GOT3 (cell line): Measurements from ENCODE around the gene PNMT.
"Not testable (repeated sequence)": the region's sequence is repeated elsewhere in the genome, so short reads cannot be mapped to it uniquely, and the experiment has no call there.

Experiments used
- DNase-seq: peaks from one replicate; lab custom pipeline; 2025; ENCODE audit warnings: mixed read lengths; lab: John Stamatoyannopoulos, UW

Gene PNMT

GRCh38 chr17:39709319-39709997 is 41.2 kb downstream of the PNMT start:
- DNase-seq, result no peak

GRCh38 chr17:39709998-39710964 is 42.0 kb downstream of the PNMT start:
- DNase-seq, result no peak

DNA sequence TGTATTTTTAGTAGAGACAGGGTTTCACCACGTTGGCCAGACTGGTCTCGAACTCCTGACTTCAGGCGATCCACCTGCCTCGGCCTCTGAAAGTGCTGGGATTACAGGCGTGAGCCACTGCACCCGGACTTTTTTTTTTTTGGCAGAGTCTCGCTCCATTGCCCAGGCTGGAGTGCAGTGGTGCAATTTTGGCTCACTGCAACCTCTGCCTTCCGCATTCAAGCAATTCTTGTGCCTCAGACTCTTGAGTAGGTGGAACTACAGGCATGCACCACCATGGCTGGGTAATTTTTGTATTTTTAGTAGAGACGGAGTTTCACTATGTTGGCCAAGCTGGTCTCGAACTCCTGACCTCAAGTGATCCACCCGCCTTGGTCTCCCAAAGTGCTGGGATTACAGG is 42.8 kb downstream of the PNMT start:
- not testable (repeated sequence) for DNase-seq

DNA sequence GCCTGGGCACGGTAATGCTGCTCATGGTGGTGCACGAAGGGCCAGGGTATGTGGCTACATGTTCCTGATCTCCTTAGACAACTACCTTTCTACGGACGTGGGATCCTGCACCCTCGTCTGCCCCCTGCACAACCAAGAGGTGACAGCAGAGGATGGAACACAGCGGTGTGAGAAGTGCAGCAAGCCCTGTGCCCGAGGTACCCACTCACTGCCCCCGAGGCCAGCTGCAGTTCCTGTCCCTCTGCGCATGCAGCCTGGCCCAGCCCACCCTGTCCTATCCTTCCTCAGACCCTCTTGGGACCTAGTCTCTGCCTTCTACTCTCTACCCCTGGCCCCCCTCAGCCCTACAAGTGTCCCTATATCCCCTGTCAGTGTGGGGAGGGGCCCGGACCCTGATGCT is 43.6 kb downstream of the PNMT start:
- no peak for DNase-seq

DNA sequence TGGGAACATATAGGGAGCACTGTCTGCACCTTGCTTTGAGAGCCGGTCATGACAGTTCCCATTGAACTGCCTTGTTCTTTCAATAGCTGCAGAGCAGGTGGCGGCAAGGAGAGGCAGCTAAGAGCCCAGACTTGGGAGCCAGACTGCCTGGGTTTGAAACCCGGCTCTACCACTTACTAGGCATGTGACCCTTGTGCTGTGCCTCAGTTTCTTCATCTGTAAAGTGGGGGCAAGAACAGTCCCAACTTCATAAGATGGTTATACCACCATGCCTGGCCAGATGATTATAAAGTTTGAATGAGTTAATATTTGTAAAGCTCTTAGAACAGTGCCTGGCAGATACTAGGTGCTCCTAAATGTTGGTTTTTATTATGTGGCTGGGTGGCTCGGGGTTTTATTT is 46.0 kb downstream of the PNMT start:
- DNase-seq, result no peak

DNA sequence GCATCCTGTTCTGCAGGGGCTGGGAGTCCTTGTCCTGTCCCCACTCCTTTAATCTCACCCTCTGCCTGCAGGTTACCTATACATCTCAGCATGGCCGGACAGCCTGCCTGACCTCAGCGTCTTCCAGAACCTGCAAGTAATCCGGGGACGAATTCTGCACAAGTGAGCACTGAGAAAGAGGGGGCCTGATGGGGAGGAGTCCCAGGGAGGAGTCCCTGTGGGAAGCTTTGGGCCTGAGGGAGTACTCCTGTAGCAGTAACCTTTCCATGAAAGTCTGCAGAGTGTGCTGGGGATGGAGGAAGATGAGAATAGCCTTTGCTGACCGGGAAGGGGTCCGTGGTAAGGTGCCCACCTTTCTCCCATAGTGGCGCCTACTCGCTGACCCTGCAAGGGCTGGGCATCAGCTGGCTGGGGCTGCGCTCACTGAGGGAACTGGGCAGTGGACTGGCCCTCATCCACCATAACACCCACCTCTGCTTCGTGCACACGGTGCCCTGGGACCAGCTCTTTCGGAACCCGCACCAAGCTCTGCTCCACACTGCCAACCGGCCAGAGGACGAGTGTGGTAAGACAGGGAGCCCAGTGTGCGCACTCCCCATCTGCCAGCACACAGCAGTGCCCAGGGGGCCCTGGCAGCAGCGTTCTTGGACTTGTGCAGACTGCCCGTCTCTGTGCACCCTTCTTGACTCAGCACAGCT is 47.3 kb downstream of the PNMT start:
- DNase-seq, result no peak

DNA sequence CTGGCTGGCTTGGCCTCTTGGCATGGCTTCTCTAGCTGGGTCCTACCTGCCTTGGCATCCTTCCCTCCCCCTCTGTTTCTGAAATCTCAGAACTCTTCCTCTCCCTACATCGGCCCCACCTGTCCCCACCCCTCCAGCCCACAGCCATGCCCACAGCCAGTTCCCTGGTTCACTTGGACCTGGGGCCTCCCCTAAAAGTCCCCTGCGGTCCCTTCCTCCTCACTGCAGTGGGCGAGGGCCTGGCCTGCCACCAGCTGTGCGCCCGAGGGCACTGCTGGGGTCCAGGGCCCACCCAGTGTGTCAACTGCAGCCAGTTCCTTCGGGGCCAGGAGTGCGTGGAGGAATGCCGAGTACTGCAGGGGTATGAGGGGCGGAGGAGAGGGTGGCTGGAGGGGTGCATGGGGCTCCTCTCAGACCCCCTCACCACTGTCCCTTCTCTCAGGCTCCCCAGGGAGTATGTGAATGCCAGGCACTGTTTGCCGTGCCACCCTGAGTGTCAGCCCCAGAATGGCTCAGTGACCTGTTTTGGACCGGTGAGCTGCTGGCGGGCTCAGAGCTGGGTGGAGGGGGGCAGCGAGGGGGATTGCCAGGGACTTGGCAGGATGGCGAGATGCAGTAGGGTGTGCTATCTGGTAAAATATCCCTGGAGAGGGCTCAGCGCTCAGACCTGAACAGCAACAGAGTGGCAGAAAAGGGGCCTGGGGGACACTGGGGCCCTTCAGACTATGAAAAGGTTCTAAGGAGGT is 48.0 kb downstream of the PNMT start:
- DNase-seq, result no peak

GRCh38 chr17:39716879-39717536 is 48.8 kb downstream of the PNMT start:
- DNase-seq, result no peak

- DNase-seq, result no peak
Observed at GRCh38 chr17:39717660-39718059, 49.4 kb downstream of the PNMT start.

GRCh38 chr17:39719563-39720355 is 51.5 kb downstream of the PNMT start:
- no peak for DNase-seq
